Astrocyte (in vitro differentiated cells and primary cell): Measurements from ENCODE around the gene C9. TPM values are rescaled to one million over a fixed set of nuclear protein-coding genes. Genes with fewer than 3 reads are reported as not detected.
"Not testable (repeated sequence)": the region's sequence is repeated elsewhere in the genome, so short reads cannot be mapped to it uniquely, and the experiment has no call there.

Source experiments
- DNase-seq: peaks from one replicate; pipeline ENCODE4 v3.0.0-alpha.2; 2010; ENCODE audit warnings: low read depth
- FAIRE-seq: peaks from 2 replicates; lab custom pipeline; 2011; peaks lifted over from hg19 to GRCh38; lab: Jason Lieb, UNC
- H2AFZ ChIP-seq: 2 replicates; pipeline ENCODE4 v1.6.0; 2012; ENCODE audit warnings: low read depth, low read length, inconsistent platforms
- H3K27ac ChIP-seq: 2 replicates; pipeline ENCODE4 v1.5.1; 2011; ENCODE audit warnings: low read depth, low read length, inconsistent platforms
- H3K27me3 ChIP-seq: 2 replicates; pipeline ENCODE4 v1.6.0; 2011; ENCODE audit warnings: low read length, inconsistent platforms; ENCODE audit not compliant: insufficient read depth
- H3K36me3 ChIP-seq: 2 replicates; pipeline ENCODE4 v1.5.1; 2011; ENCODE audit warnings: low read length, inconsistent platforms; ENCODE audit not compliant: insufficient read depth
- H3K4me1 ChIP-seq: 2 replicates; pipeline ENCODE4 v1.5.1; 2011; ENCODE audit warnings: low read length, inconsistent platforms; ENCODE audit not compliant: insufficient read depth
- H3K4me2 ChIP-seq: 2 replicates; pipeline ENCODE4 v1.6.0; 2012; ENCODE audit warnings: low read length, inconsistent platforms
- H3K4me3 ChIP-seq: 2 replicates; pipeline ENCODE4 v1.5.1; 2011; ENCODE audit warnings: low read depth, mild to moderate bottlenecking, low read length, inconsistent platforms; ENCODE audit not compliant: insufficient read depth
- H3K79me2 ChIP-seq: 2 replicates; pipeline ENCODE4 v1.6.0; 2012; ENCODE audit warnings: mild to moderate bottlenecking, low read length, inconsistent platforms; ENCODE audit not compliant: insufficient read depth
- H3K9ac ChIP-seq: 2 replicates; pipeline ENCODE4 v1.6.0; 2012; ENCODE audit warnings: mild to moderate bottlenecking, low read length, inconsistent platforms
- H3K9me3 ChIP-seq: 2 replicates; pipeline ENCODE4 v1.5.1; 2012; ENCODE audit warnings: low read depth, mild to moderate bottlenecking, low read length, inconsistent platforms; ENCODE audit not compliant: insufficient read depth
- H4K20me1 ChIP-seq: 2 replicates; pipeline ENCODE4 v1.6.0; 2012; ENCODE audit warnings: low read length, inconsistent platforms; ENCODE audit not compliant: insufficient read depth
- H3K27ac Mint-ChIP-seq: one replicate; pipeline ENCODE4 v1.8.0; 2021; ENCODE audit warnings: mild to moderate bottlenecking, mixed read lengths; ENCODE audit not compliant: unreplicated experiment
- H3K27me3 Mint-ChIP-seq: one replicate; pipeline ENCODE4 v1.8.0; 2021; ENCODE audit warnings: low read depth, mixed read lengths; ENCODE audit not compliant: unreplicated experiment
- H3K36me3 Mint-ChIP-seq: one replicate; pipeline ENCODE4 v1.8.0; 2021; ENCODE audit warnings: low read depth, mixed read lengths; ENCODE audit not compliant: unreplicated experiment
- H3K4me1 Mint-ChIP-seq: one replicate; pipeline ENCODE4 v1.8.0; 2021; ENCODE audit warnings: low read depth, mixed read lengths; ENCODE audit not compliant: unreplicated experiment
- H3K4me3 Mint-ChIP-seq: one replicate; pipeline ENCODE4 v1.8.0; 2021; ENCODE audit warnings: mild to moderate bottlenecking, moderate library complexity, mixed read lengths; ENCODE audit not compliant: unreplicated experiment
- H3K9me3 Mint-ChIP-seq: one replicate; pipeline ENCODE4 v1.8.0; 2021; ENCODE audit warnings: mild to moderate bottlenecking, mixed read lengths; ENCODE audit not compliant: unreplicated experiment
- CTCF ChIP-seq: IDR thresholded peaks from 2 replicates; pipeline ENCODE4 v1.5.1; 2011; ENCODE audit warnings: low read depth, mild to moderate bottlenecking, inconsistent platforms, low read length, moderate library complexity; ENCODE audit not compliant: insufficient read depth
- EZH2 ChIP-seq: IDR thresholded peaks from 2 replicates; pipeline ENCODE4 v1.6.1; 2012; ENCODE audit warnings: mild to moderate bottlenecking, low read length, inconsistent platforms; ENCODE audit not compliant: insufficient read depth
- total RNA-seq: library from RNA; stranded (reverse); gene quantifications from 2 replicates; pipeline ENCODE4 v1.2.1, GENCODE V29; 2021

Gene C9
- total RNA-seq, 1 donor from 2014 or later: 0.07 TPM

GRCh38 chr5:39319395-39319794 lies 44.9 kb downstream of the C9 start:
- H3K4me1 ChIP-seq: no peaks in the 10 kb centered on the region
- no peak for FAIRE-seq
- Mint-ChIP-seq H3K36me3 (no peaks in the 10 kb centered on the region), H3K27ac (no peak overlapping the region), H3K9me3 (no peaks in the 10 kb centered on the region), H3K4me3 (no peak overlapping the region), H3K4me1 (no peaks in the 10 kb centered on the region), H3K27me3 (no peaks in the 10 kb centered on the region)
- H3K4me2 ChIP-seq: no peak overlapping the region
- H3K36me3 ChIP-seq: no peaks in the 10 kb centered on the region
- H3K4me3 ChIP-seq: no peak overlapping the region
- no peaks in the 10 kb centered on the region for H4K20me1 ChIP-seq
- no peaks in the 10 kb centered on the region for H3K79me2 ChIP-seq
- no peaks in the 10 kb centered on the region for H3K9me3 ChIP-seq
- no peak overlapping the region for H2AFZ ChIP-seq
- no peak overlapping the region for H3K9ac ChIP-seq
- DNase-seq: no peak
- H3K27ac ChIP-seq: no peak overlapping the region
- no peaks in the 10 kb centered on the region for H3K27me3 ChIP-seq
- TF ChIP-seq CTCF (no peak), EZH2 (no peak)

- not testable (repeated sequence) for H3K27me3 Mint-ChIP-seq, H3K4me3 ChIP-seq, H2AFZ ChIP-seq, H3K27me3 ChIP-seq, H3K27ac Mint-ChIP-seq, H3K4me1 ChIP-seq, H3K36me3 Mint-ChIP-seq, H4K20me1 ChIP-seq, H3K4me3 Mint-ChIP-seq, DNase-seq, H3K79me2 ChIP-seq, H3K9me3 ChIP-seq, H3K36me3 ChIP-seq, H3K4me2 ChIP-seq, H3K27ac ChIP-seq, FAIRE-seq, H3K4me1 Mint-ChIP-seq, H3K9me3 Mint-ChIP-seq, H3K9ac ChIP-seq
These were observed 47.8 kb downstream of the C9 start for GRCh38 chr5:39316464-39316863.

GRCh38 chr5:39315995-39316394 lies 48.3 kb downstream of the C9 start:
- Histone ChIP-seq H3K9ac (no peak overlapping the region), H3K4me2 (no peak overlapping the region), H3K9me3 (no peaks in the 10 kb centered on the region), H4K20me1 (no peaks in the 10 kb centered on the region), H3K27me3 (no peaks in the 10 kb centered on the region), H3K79me2 (no peaks in the 10 kb centered on the region), H3K4me1 (no peaks in the 10 kb centered on the region), H3K36me3 (no peaks in the 10 kb centered on the region), H2AFZ (no peak overlapping the region), H3K27ac (no peak overlapping the region), H3K4me3 (no peak overlapping the region)
- Mint-ChIP-seq H3K36me3 (no peaks in the 10 kb centered on the region), H3K27me3 (no peaks in the 10 kb centered on the region), H3K27ac (no peak overlapping the region), H3K4me1 (no peaks in the 10 kb centered on the region), H3K9me3 (no peaks in the 10 kb centered on the region), H3K4me3 (no peak overlapping the region)
- TF ChIP-seq EZH2 (no peak), CTCF (no peak)
- FAIRE-seq (no peak), DNase-seq (no peak)
